Keratinocyte (primary cell): ENCODE data around the gene LACTBL1. TPM values are rescaled to one million over a fixed set of nuclear protein-coding genes. Genes with fewer than 3 reads are reported as not detected.

Experiments
- DNase-seq: peaks from one replicate; pipeline ENCODE4 v3.0.0-alpha.2; 2011; ENCODE audit warnings: low read depth, missing footprints, low spot score
- FAIRE-seq: peaks from 2 replicates; lab custom pipeline; 2011; peaks lifted over from hg19 to GRCh38; lab: Jason Lieb, UNC
- H2AFZ ChIP-seq: 2 replicates; pipeline ENCODE4 v1.6.0; 2012; ENCODE audit warnings: low read length, control low read depth, inconsistent platforms; ENCODE audit not compliant: control insufficient read depth
- H3K27ac ChIP-seq: 2 replicates; pipeline ENCODE4 v1.5.1; 2011; ENCODE audit warnings: low read length; ENCODE audit not compliant: control insufficient read depth, insufficient read depth
- H3K27me3 ChIP-seq: 3 replicates; pipeline ENCODE4 v1.6.0; 2011; ENCODE audit warnings: low read length; ENCODE audit not compliant: control insufficient read depth, insufficient read depth; ENCODE audit errors: extremely low read depth
- H3K36me3 ChIP-seq, 2 experiments: 2 replicates in 1 of 2; 3 replicates in 1 of 2; pipeline ENCODE4 v1.5.1; 2011; ENCODE audit warnings: low read length in 2 of 2, mild to moderate bottlenecking in 1 of 2; ENCODE audit not compliant: control insufficient read depth in 2 of 2, insufficient read depth in 2 of 2; ENCODE audit errors: extremely low read depth in 1 of 2
- H3K4me1 ChIP-seq: 3 replicates; pipeline ENCODE4 v1.5.1; 2011; ENCODE audit warnings: low read length; ENCODE audit not compliant: control insufficient read depth, insufficient read depth; ENCODE audit errors: extremely low read depth
- H3K4me2 ChIP-seq: 3 replicates; pipeline ENCODE4 v1.6.0; 2011; ENCODE audit warnings: low read depth, low read length; ENCODE audit not compliant: control insufficient read depth, insufficient read depth; ENCODE audit errors: extremely low read depth
- H3K4me3 ChIP-seq, 3 experiments: fragments of 200-600 bp in 1 of 3; sonication (generic) in 1 of 3; 2 replicates in 2 of 3; 3 replicates in 1 of 3; pipeline ENCODE4 v1.5.1; 2011 to 2016; ENCODE audit warnings: low read length in 3 of 3, mild to moderate bottlenecking in 3 of 3, control low read depth in 2 of 3, inconsistent platforms in 1 of 3, low read depth in 1 of 3, mixed read lengths in 1 of 3, mixed run types in 1 of 3, moderate library complexity in 1 of 3; ENCODE audit not compliant: control insufficient read depth in 2 of 3, insufficient read depth in 2 of 3; ENCODE audit errors: extremely low read depth in 1 of 3
- H3K79me2 ChIP-seq: 2 replicates; pipeline ENCODE4 v1.6.0; 2012; ENCODE audit warnings: low read length; ENCODE audit not compliant: control insufficient read depth, insufficient read depth
- H3K9ac ChIP-seq: 3 replicates; pipeline ENCODE4 v1.6.0; 2011; ENCODE audit warnings: low read length; ENCODE audit not compliant: control insufficient read depth, insufficient read depth; ENCODE audit errors: extremely low read depth
- H3K9me1 ChIP-seq: 3 replicates; pipeline ENCODE4 v1.6.0; 2011; ENCODE audit warnings: low read length; ENCODE audit not compliant: control insufficient read depth, insufficient read depth; ENCODE audit errors: extremely low read depth
- H3K9me3 ChIP-seq: 2 replicates; pipeline ENCODE4 v1.5.1; 2012; ENCODE audit warnings: low read depth, low read length; ENCODE audit not compliant: control insufficient read depth
- H4K20me1 ChIP-seq: 3 replicates; pipeline ENCODE4 v1.6.0; 2011; ENCODE audit warnings: low read length; ENCODE audit not compliant: control insufficient read depth, insufficient read depth; ENCODE audit errors: extremely low read depth
- EZH2 ChIP-seq: IDR thresholded peaks from one replicate; pipeline ENCODE4 v1.6.1; 2012; ENCODE audit warnings: inconsistent platforms, mild to moderate bottlenecking, low read length, moderate library complexity
- dilution Hi-C: fragments of 300-500 bp; cut with MboI; formaldehyde crosslinking; loops from one replicate; pipeline ENCODE4 v1.7.0; 2020; ENCODE audit warnings: low sequenced_read_pairs; ENCODE audit not compliant: extremely low pct_ligation_motif_present
- polyA plus RNA-seq, 5 experiments: library from polyadenylated mRNA; depleted of rRNA in 3 of 5; stranded (reverse) in 3 of 5; stranded (forward) in 1 of 5; unstranded in 1 of 5; fragments of >200 nt; gene quantifications; 1 replicate in 1 of 5; 2 replicates in 3 of 5; 3 replicates in 1 of 5; pipeline versions ENCODE4 v1.2.1 to v1.2.3, GENCODE V29; 2011 to 2012; ENCODE audit warnings: missing spikeins in 2 of 5, low read depth in 1 of 5, low replicate concordance in 1 of 5
- TF ChIP-seq, protein P1 (sequence below), 3 experiments: IDR thresholded peaks in 1 of 3; conservative IDR thresholded peaks in 1 of 3; optimal IDR thresholded peaks in 1 of 3; 2 replicates in 2 of 3; 3 replicates in 1 of 3; pipeline versions ENCODE3 to v1.5.1; 2011; ENCODE audit warnings: low read length in 3 of 3, mild to moderate bottlenecking in 3 of 3, moderate library complexity in 2 of 3, control low read depth in 1 of 3, inconsistent platforms in 1 of 3; ENCODE audit not compliant: insufficient read depth in 2 of 3; ENCODE audit errors: extremely low read depth in 1 of 3

LACTBL1 gene
- polyA plus RNA-seq, 1 donor (not counting 4 experiments of a cell fraction or from before 2014, with no cell fraction given): not detected

DNA sequence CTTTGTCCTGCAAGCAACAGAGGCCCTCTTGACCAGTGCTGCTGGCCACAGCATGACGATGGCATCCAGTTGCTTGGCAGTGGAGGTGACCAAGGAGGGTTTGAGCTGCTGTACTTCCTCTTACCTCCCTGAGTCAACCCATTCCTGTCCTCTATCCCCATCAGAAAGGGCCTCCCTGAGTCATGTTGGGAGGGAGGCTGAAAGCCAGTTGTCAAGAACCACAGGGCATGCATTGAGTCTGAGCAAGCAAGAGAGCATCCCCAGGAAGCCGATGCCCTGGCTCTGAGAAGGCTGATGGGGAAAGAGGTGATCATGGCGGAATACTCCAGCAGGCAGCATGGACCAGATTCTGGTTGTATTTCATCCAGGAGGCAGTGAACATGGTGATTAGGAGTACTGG lies 69.6 kb downstream of the LACTBL1 start:
- Histone ChIP-seq H3K4me2 (no peak overlapping the region), H2AFZ (no peak overlapping the region), H4K20me1 (no peaks in the 10 kb centered on the region), H3K4me1 (no peaks in the 10 kb centered on the region), H3K9me1 (no peaks in the 10 kb centered on the region), H3K9me3 (no peaks in the 10 kb centered on the region), H3K27me3 (peaks cover 3% of the 10 kb centered on the region), H3K4me3 (no peak overlapping the region), H3K36me3 (no peaks in the 10 kb centered on the region), H3K9ac (no peak overlapping the region), H3K27ac (no peak overlapping the region), H3K79me2 (no peaks in the 10 kb centered on the region)
- no peak for TF ChIP-seq EZH2
- TF ChIP-seq, protein P1, sequence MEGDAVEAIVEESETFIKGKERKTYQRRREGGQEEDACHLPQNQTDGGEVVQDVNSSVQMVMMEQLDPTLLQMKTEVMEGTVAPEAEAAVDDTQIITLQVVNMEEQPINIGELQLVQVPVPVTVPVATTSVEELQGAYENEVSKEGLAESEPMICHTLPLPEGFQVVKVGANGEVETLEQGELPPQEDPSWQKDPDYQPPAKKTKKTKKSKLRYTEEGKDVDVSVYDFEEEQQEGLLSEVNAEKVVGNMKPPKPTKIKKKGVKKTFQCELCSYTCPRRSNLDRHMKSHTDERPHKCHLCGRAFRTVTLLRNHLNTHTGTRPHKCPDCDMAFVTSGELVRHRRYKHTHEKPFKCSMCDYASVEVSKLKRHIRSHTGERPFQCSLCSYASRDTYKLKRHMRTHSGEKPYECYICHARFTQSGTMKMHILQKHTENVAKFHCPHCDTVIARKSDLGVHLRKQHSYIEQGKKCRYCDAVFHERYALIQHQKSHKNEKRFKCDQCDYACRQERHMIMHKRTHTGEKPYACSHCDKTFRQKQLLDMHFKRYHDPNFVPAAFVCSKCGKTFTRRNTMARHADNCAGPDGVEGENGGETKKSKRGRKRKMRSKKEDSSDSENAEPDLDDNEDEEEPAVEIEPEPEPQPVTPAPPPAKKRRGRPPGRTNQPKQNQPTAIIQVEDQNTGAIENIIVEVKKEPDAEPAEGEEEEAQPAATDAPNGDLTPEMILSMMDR (optimal IDR thresholded peaks at IDR 0.05 in 1 of 3, IDR thresholded peaks at IDR 0.05 in 1 of 3, conservative IDR thresholded peaks at IDR 0.05 in 1 of 3; ENCODE audit: extremely low read depth in 1 of 3, insufficient read depth in 2 of 3, low read length in 3 of 3): no peak
- FAIRE-seq: no peak
- dilution Hi-C loops: no loop called here
- no peak for DNase-seq

Other genes with a start within 250 kb of the LACTBL1 start
- gene TEX46, start 43.0 kb upstream of the LACTBL1 start, polyA plus RNA-seq: 0.15 TPM in 1 of 3 replicates, not detected in the others
- 82.0 to 99.1 TPM (median 84.8 TPM) in 3 replicates for gene KDM1A, start 46.6 kb upstream of the LACTBL1 start, polyA plus RNA-seq
- gene LUZP1, start 196.0 kb upstream of the LACTBL1 start, polyA plus RNA-seq: 46.1 to 52.8 TPM (median 52.5 TPM) in 3 replicates
- gene HTR1D, start 244.6 kb upstream of the LACTBL1 start, polyA plus RNA-seq: 0.08 to 0.30 TPM (median 0.14 TPM) in 3 replicates